Astrocyte of the spinal cord (primary cell): ENCODE results near the gene IL10.
A peak's percentile ranks its signal among the peaks of the same experiment; 100 is the strongest.

Source experiments
- DNase-seq: peaks from one replicate; pipeline ENCODE4 v3.0.0; 2011; ENCODE audit warnings: low read depth, low spot score
- H3K4me3 ChIP-seq: 2 replicates; pipeline ENCODE4 v1.5.1; 2011; ENCODE audit warnings: low read depth, mild to moderate bottlenecking, low read length, moderate library complexity
- CTCF ChIP-seq: IDR thresholded peaks from 2 replicates; pipeline ENCODE4 v1.5.1; 2012; ENCODE audit warnings: low read depth, mild to moderate bottlenecking, low read length, inconsistent platforms
- in situ Hi-C: cut with HindIII; loops from 2 replicates; pipeline ENCODE4 v1.10.0; 2017; ENCODE audit warnings: low sequenced_read_pairs

The IL10 gene

DNA sequence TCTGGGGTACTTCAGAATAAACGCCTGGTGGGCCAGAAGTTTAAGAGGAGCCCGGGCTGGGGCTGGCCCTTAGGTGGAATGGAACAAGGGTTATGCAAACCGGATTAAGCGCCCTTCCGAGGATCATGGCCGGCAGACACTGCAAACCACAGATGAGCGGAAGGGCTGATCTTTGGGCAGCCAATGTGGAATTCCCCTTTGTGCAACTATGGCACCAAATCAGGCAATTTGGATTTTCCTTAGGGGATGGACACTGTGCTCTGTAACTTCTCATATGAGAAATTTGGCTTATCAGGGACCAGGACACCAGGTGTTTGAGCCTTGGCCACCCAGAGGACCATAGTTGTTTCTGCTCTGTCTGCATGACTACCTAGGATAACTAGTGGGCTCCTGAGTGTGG is 5.7 kb upstream of the IL10 start:
- TF ChIP-seq CTCF: no peak
- no peak for DNase-seq
- in situ Hi-C loops: no loop called here
- H3K4me3 ChIP-seq: no peak overlapping the region

DNA sequence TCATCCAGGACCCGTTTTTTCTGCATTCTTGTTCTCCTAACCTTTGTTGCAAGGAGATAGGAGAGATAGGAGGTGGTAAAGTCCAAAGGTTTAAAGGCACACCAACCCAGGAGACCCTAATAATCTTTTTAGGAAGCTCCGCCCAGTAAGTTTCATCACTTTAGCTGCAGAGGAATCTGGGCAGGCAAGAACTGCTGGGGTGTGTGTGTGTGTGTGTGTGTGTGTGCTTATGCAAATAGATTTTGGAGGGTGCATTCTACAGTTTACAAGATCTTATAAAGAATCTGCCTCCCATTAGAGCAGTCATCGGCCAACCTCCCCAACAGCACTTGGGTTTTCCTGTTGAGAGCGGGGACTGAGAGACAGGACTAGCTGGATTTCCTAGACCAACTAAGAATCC is 3.9 kb upstream of the IL10 start:
- no peak for DNase-seq
- in situ Hi-C loops: no loop called here
- no peak overlapping the region for H3K4me3 ChIP-seq
- TF ChIP-seq CTCF: no peak

DNA sequence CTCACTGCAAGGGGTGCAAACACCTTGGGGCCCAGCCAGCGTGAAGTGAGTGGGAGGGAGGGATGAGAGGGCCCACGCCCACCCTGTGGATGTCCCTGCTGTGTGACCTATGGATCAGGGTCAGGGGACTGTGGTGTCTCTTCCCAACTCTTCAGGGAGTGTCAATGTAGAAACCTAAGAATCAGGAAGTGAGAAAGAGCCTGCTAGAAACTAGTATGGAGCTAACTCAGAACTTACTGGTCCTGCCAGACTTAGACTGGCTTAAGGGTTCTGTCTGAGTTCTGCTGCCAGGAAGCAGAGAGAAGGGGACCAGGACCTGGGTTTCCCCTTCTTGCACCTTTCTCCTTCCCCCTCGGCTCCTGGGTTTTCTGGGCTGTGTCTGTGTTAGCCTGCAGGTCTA is 1.8 kb upstream of the IL10 start:
- in situ Hi-C loops: no loop called here
- no peak overlapping the region for H3K4me3 ChIP-seq
- DNase-seq: no peak
- no peak for TF ChIP-seq CTCF

DNA sequence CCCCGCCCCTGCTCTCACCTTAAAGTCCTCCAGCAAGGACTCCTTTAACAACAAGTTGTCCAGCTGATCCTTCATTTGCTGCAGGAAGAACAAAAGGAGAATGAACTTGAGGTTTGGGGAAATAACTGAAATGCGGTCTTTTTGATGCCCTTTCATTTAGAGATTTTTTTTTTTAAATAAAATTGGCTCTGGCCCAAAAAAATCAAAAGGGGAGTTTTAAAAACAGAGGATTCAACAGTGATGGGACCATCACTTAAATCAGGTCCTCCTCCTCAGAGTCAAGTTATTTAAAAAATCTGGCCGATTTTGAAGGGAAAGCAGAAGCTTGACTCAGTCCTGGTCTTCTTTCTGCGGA is 979 bp downstream of the IL10 start:
- no peak for TF ChIP-seq CTCF
- in situ Hi-C loops: no loop called here
- no peak for DNase-seq
- H3K4me3 ChIP-seq: no peak overlapping the region

DNA sequence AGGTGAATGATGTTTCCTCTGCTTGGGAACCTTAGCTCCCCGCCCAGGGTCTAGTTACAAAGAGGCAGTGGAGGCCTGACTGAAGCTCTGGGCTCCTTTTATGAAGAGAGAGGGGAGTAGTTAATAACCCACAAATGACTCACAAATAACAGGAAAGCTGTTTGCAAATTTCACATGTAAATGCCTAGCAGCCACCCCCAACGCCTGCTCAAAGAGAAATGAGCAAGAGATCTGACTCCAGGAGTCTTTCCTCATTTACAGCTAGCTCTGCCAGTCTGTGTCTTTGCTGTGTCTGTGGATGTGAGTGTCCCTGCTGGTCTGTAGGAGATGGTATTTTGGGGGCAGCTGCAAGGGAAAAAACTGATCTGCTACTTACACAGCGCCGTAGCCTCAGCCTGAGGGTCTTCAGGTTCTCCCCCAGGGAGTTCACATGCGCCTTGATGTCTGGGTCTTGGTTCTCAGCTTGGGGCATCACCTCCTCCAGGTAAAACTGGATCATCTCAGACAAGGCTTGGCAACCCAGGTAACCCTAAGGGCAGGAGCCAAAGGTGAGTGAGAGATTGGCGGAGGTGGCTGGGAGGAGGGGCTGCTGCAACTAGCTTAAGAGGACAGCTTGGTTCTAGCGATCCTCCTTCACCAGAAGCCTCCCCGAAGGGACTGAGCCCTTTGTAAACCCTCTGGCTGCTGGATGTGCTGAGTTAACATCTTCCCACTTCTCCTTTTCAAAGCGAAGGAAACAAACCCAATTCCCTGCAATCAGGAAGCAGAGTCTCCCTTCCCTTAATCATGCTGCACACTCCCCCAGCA is 1.6 kb downstream of the IL10 start, which contains the start of gene IL19:
Gene IL19, plus strand, starts transcription at position 243 of the 807 bp plus-strand sequence. CDS start 65,890 bp downstream, outside the sequence.
- H3K4me3 ChIP-seq: no peak within 1 kb of the TSS
- TF ChIP-seq CTCF: no peak
- in situ Hi-C loops: no loop called here
- peak; percentile 60 for DNase-seq

- no peak overlapping the region for H3K4me3 ChIP-seq
- no peak for TF ChIP-seq CTCF
- DNase-seq: no peak
- in situ Hi-C loops: no loop called here
Measured at GRCh38 chr1:206769304-206769731, 3.0 kb downstream of the IL10 start.
